MCF 10A (cell line): Measurements from ENCODE around the gene TSPAN31. TPM values are rescaled to one million over a fixed set of nuclear protein-coding genes. Genes with fewer than 3 reads are reported as not detected.
A peak's percentile ranks its signal among the peaks of the same experiment; 100 is the strongest.

Experiments used
- BruUV-seq: library from RNA; stranded (reverse); fragments of 400-500 nt; replicated peaks from 2 replicates; lab custom pipeline; 2021; lab: Mats Ljungman, UMichigan
- CTCF ChIA-PET: fragments of 300-600 bp; sonication (Branson Sonifier 250); formaldehyde crosslinking; extraction: SDS; loops from one replicate; lab custom pipeline; 2021; ENCODE audit warnings: antibody characterized with exemption, inconsistent platforms; lab: Yijun Ruan, JAX
- POLR2A ChIA-PET: fragments of 300-600, 350-650 bp; sonication (Branson Sonifier 250); formaldehyde crosslinking; extraction: SDS; loops from one replicate; lab custom pipeline; 2020; ENCODE audit warnings: antibody characterized with exemption, inconsistent platforms; lab: Yijun Ruan, JAX
- DNase-seq: peaks from one replicate; pipeline ENCODE4 v3.0.0-alpha.2; 2018; ENCODE audit not compliant: unreplicated experiment
- H3K27ac Mint-ChIP-seq: one replicate; pipeline ENCODE4 v1.8.0; 2022; ENCODE audit warnings: mild to moderate bottlenecking, low read depth, mixed read lengths; ENCODE audit not compliant: unreplicated experiment
- H3K27me3 Mint-ChIP-seq: one replicate; pipeline ENCODE4 v1.8.0; 2022; ENCODE audit warnings: mixed read lengths; ENCODE audit not compliant: insufficient read depth, unreplicated experiment
- H3K36me3 Mint-ChIP-seq: one replicate; pipeline ENCODE4 v1.8.0; 2022; ENCODE audit warnings: mild to moderate bottlenecking, moderate library complexity, mixed read lengths; ENCODE audit not compliant: insufficient read depth, unreplicated experiment
- H3K4me1 Mint-ChIP-seq: one replicate; pipeline ENCODE4 v1.8.0; 2022; ENCODE audit warnings: mixed read lengths; ENCODE audit not compliant: insufficient read depth, unreplicated experiment
- H3K4me3 Mint-ChIP-seq: one replicate; pipeline ENCODE4 v1.8.0; 2022; ENCODE audit warnings: mild to moderate bottlenecking, moderate library complexity, mixed read lengths; ENCODE audit not compliant: unreplicated experiment
- H3K9me3 Mint-ChIP-seq: one replicate; pipeline ENCODE4 v1.8.0; 2022; ENCODE audit warnings: mixed read lengths; ENCODE audit not compliant: unreplicated experiment
- intact Hi-C: fragments of 100-400 bp; cut with micrococcal nuclease; formaldehyde crosslinking; loops from 2 replicates; pipeline ENCODE4 v1.14.1; 2022
- total RNA-seq: library from RNA; stranded (reverse); gene quantifications from 2 replicates; pipeline ENCODE4 v1.2.3, GENCODE V29; 2022
- TF ChIP-seq, protein P1 (sequence below): fragments of 200-600 bp; IDR thresholded peaks from one replicate; pipeline ENCODE4 v1.8.0; 2022; ENCODE audit warnings: antibody characterized with exemption, mild to moderate bottlenecking; ENCODE audit not compliant: unreplicated experiment

The TSPAN31 gene
- total RNA-seq, 1 experiment from 2014 or later: 24.8 TPM

DNA sequence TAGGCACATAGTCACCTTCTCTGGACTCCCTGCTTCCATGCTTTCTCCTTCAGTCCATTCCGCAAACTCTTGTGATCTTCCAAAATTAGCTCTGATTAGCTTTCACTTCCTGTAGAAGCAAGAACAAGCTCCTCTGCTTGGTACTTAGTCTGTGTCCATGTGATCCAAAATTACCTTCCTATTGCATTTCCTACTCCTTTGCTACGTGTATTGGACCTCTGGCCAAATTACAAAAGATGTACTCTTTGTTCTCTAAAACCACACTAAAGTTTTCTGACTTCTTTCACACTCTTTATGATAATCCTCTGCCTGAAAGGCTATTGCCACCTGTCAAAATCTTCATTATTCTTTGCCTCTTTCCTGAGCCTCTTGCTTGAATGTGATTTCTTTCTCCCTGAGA is 37.0 kb downstream of the TSPAN31 start:
- intact Hi-C loops: loop anchor here (1.0 kb wide), 1 partner anchor 124 kb away; no protein-coding TSS in a partner anchor
- BruUV-seq: no TSS peak
- POLR2A ChIA-PET: interaction anchor here (0.7 to 3.7 kb wide), 5 partner anchors 9 to 136 kb away, joined by 3 to 39 read pairs (median 3); partner anchors contain the start of genes CTDSP2, CYP27B1, EEF1AKMT3 and METTL1

DNA sequence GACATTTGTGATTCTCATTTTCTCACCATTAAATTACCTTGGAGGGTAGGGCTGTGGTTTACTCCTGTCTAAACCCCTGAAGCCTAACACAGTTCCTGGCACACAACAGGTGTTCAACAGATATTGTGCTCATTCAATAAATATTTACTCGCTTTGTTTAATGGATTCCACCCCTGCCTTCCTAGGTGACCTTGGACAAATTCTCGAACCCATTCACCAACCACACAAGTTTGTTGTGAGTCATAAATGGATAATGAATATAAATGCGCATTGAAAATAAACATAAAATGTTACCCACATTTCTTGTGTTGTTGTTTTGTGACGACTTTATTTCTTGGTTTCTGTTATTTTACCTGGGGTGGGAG is 37.4 kb downstream of the TSPAN31 start:
- DNase-seq: no peak
- peak overlapping the region; percentile 86 for H3K27ac Mint-ChIP-seq
- peaks cover 25% of the 10 kb centered on the region for H3K4me1 Mint-ChIP-seq
- TF ChIP-seq, protein P1, sequence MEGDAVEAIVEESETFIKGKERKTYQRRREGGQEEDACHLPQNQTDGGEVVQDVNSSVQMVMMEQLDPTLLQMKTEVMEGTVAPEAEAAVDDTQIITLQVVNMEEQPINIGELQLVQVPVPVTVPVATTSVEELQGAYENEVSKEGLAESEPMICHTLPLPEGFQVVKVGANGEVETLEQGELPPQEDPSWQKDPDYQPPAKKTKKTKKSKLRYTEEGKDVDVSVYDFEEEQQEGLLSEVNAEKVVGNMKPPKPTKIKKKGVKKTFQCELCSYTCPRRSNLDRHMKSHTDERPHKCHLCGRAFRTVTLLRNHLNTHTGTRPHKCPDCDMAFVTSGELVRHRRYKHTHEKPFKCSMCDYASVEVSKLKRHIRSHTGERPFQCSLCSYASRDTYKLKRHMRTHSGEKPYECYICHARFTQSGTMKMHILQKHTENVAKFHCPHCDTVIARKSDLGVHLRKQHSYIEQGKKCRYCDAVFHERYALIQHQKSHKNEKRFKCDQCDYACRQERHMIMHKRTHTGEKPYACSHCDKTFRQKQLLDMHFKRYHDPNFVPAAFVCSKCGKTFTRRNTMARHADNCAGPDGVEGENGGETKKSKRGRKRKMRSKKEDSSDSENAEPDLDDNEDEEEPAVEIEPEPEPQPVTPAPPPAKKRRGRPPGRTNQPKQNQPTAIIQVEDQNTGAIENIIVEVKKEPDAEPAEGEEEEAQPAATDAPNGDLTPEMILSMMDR: no peak
- H3K4me3 Mint-ChIP-seq: peak overlapping the region; percentile 98
- H3K9me3 Mint-ChIP-seq: no peaks in the 10 kb centered on the region
- ChIA-PET CTCF (interaction anchor here (0.6 to 2.5 kb wide), 16 partner anchors 8 to 120 kb away, joined by 3 to 15 read pairs (median 4); partner anchors contain the start of genes CYP27B1, EEF1AKMT3 and METTL1), POLR2A (interaction anchor here (0.6 to 3.7 kb wide), 13 partner anchors 9 to 159 kb away, joined by 3 to 39 read pairs (median 5); partner anchors contain the start of genes ATP23, CYP27B1, EEF1AKMT3 and METTL1)
- intact Hi-C loops: loop anchor here (1.0 kb wide), 1 partner anchor 123 kb away; no protein-coding TSS in a partner anchor
- no TSS peak for BruUV-seq
- H3K36me3 Mint-ChIP-seq: peaks cover 37% of the 10 kb centered on the region
- H3K27me3 Mint-ChIP-seq: no peaks in the 10 kb centered on the region

More for the DNA sequence above, 37.0 kb downstream of the TSPAN31 start:
- Mint-ChIP-seq H3K4me1 (peaks cover 25% of the 10 kb centered on the region), H3K27me3 (no peaks in the 10 kb centered on the region), H3K27ac (peak overlapping the region; percentile 20), H3K36me3 (peaks cover 36% of the 10 kb centered on the region), H3K9me3 (no peaks in the 10 kb centered on the region), H3K4me3 (no peak overlapping the region)
- CTCF ChIA-PET: interaction anchor here (0.7 to 1.5 kb wide), 8 partner anchors 9 to 124 kb away, joined by 3 to 6 read pairs (median 4); partner anchors contain the start of genes EEF1AKMT3 and METTL1
- DNase-seq: no peak
- TF ChIP-seq, protein P1: no peak

DNA sequence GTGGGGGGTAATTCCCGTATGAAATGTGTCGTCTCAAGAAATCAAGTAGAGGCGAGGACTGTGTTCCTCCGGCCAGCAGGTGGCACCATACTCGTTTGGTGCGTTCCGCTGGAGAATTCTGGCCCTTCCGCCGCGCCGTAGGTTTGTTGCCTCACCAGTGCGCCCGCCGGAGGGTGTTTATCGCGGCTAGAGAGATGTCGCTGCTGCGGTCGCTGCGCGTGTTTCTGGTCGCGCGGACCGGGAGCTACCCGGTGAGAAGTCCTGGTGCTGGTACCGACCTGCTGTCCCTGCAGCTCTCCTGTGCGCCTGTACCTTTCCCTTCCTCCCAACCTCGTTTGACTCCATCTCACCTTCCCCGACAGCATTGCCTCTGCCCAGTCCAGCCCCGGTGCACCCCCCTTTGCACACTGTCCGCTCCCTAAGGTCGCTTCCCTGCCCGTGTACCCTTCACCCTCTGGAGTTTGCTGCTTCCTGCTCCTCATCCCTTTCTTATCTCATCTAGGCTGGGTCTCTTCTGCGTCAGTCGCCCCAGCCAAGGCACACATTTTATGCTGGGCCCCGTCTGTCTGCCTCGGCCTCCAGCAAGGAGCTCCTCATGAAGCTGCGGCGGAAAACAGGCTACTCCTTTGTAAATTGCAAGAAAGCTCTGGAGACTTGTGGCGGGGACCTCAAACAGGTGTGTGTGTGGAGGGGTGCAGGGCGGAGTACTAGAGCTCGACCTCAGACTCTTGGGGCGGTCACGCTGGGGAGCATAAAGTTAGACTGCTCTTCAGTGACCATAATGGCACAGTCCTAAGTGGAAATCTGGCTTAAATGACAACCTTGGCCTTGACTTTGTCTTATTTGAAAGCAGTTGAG is 38.0 kb downstream of the TSPAN31 start, which contains the start of gene TSFM:
Gene TSFM, plus strand, starts transcription at position 180 of the 858 bp plus-strand sequence. Its CDS starts 15 bp downstream, at position 195.
- TF ChIP-seq, protein P1: peak; percentile 90
- H3K27ac Mint-ChIP-seq: peak within 1 kb of the TSS; percentile 86
- intact Hi-C loops: loop anchor here (1.0 kb wide), 1 partner anchor 122 kb away; no protein-coding TSS in a partner anchor
- peak; percentile 95 for DNase-seq
- CTCF ChIA-PET: interaction anchor here (0.6 to 2.5 kb wide), 35 partner anchors 9 to 576 kb away, joined by 3 to 15 read pairs (median 4); partner anchors contain the start of genes CYP27B1, EEF1AKMT3 and METTL1
- peaks cover 25% of the 10 kb centered on the region for H3K4me1 Mint-ChIP-seq
- no TSS peak for BruUV-seq
- H3K36me3 Mint-ChIP-seq: peaks cover 38% of the 10 kb centered on the region
- peak within 1 kb of the TSS; percentile 98 for H3K4me3 Mint-ChIP-seq
- POLR2A ChIA-PET: interaction anchor here (0.5 to 3.7 kb wide), 23 partner anchors 10 to 262 kb away, joined by 3 to 39 read pairs (median 5); partner anchors contain the start of genes ATP23, AVIL, CTDSP2 and CYP27B1
- no peaks in the 10 kb centered on the region for H3K27me3 Mint-ChIP-seq
- H3K9me3 Mint-ChIP-seq: no peaks in the 10 kb centered on the region
